IPS-15b (cell line): Measurements from ENCODE around the gene PRSS22.

Source experiments
- H3K27me3 ChIP-seq: one replicate; pipeline ENCODE4 v1.6.1; 2013; ENCODE audit warnings: low read length; ENCODE audit not compliant: control insufficient read depth, insufficient read depth
- H3K36me3 ChIP-seq: one replicate; pipeline ENCODE4 v1.6.1; 2013; ENCODE audit warnings: low read length; ENCODE audit not compliant: control insufficient read depth, insufficient read depth
- H3K4me1 ChIP-seq: one replicate; pipeline ENCODE4 v1.6.1; 2013; ENCODE audit warnings: mild to moderate bottlenecking, low read length; ENCODE audit not compliant: control insufficient read depth, insufficient read depth
- H3K4me3 ChIP-seq: one replicate; pipeline ENCODE4 v1.5.1; 2013; ENCODE audit warnings: low read depth, low read length
- H3K9ac ChIP-seq: one replicate; pipeline ENCODE4 v1.6.1; 2013; ENCODE audit warnings: low read depth, mild to moderate bottlenecking, low read length
- H3K9me3 ChIP-seq: one replicate; pipeline ENCODE4 v1.6.1; 2013; ENCODE audit warnings: mild to moderate bottlenecking, low read length; ENCODE audit not compliant: control insufficient read depth, insufficient read depth

PRSS22 gene

DNA sequence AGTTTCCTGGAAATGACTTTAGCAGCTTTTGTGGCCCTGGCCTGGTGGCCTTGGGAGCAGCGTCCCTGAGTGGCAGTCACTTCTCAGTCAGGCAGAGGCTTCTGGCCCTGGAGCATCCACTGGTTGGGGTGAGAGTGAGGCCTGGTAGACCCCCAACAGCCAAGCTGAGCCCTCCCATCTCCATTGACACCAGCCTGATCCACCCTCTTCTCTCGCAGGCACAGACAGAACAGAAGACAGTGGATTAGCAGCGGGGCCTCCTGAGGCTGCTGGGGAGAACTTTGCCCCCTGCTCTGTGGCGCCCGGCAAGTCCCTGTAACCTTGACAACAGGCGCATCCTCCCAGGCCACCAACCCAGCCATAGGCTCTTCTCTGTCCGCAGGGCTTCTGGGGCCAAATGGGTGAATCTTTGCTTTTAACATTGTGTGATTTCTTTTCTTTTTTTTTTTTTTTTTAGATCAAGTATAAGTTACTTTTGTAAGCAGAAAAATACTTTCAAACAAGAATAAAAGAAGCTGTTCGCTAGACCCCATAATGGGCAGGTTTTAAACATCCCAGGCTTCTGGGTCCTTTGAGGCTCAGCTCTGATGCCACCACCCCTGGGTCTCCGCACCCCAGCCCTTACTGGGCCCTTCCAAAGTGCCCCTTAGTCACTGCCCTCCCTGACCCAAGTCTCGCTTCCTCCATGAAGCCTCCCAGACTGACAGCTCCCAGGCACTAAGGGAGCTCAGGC is 41.0 kb upstream of the PRSS22 start:
- Histone ChIP-seq H3K9me3 (no peaks in the 10 kb centered on the region), H3K36me3 (peaks cover 6% of the 10 kb centered on the region), H3K4me1 (no peaks in the 10 kb centered on the region), H3K4me3 (no peak overlapping the region), H3K27me3 (no peaks in the 10 kb centered on the region), H3K9ac (no peak overlapping the region)

DNA sequence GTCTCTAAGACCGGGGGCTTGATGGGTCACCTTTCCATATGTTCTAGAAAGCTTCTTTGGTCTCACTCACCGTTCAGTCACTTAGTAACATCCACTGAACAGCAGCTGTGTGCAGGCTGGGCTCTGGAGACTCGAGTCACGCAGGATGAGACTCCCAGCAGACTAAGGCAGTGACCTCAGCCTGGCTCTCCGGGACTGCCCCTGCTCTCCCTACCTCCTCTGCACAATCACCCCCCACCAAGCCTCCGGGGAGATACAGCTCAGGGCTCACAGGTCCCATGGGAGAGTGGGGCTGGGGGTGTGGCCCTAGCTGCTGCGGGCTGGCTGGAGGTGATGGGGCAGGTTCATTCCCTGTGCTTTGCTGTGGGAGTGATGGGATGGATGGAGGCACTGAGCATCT is 39.1 kb upstream of the PRSS22 start:
- no peaks in the 10 kb centered on the region for H3K9me3 ChIP-seq
- H3K9ac ChIP-seq: no peak overlapping the region
- H3K4me1 ChIP-seq: no peaks in the 10 kb centered on the region
- no peak overlapping the region for H3K4me3 ChIP-seq
- peaks cover 6% of the 10 kb centered on the region for H3K36me3 ChIP-seq
- no peaks in the 10 kb centered on the region for H3K27me3 ChIP-seq

DNA sequence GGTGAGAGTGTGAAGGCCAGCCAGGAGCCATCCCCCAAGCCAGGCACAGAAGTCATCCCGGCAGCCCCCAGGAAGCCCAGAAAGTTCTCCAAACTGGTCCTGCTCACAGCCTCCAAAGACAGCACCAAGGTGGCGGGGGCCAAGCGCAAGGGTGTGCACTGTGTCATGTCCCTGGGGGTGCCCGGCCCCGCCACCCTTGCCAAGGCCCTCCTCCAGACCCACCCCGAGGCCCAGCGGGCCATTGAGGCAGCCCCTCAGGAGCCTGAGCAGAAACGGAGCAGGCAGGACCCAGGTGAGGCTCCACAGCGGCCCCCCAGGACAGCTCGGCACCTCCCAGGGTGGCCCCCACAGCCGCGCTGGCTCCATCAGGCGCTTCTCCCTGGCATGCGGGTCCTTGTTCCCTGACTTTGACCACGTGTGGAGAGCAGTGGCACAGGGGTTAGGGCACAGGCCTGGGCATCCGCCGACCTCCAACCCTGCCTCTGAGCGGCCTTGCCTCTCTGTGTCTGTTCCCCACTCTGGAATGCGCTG is 38.6 kb upstream of the PRSS22 start:
- Histone ChIP-seq H3K9me3 (no peaks in the 10 kb centered on the region), H3K4me1 (no peaks in the 10 kb centered on the region), H3K4me3 (no peak overlapping the region), H3K9ac (no peak overlapping the region), H3K36me3 (peaks cover 6% of the 10 kb centered on the region), H3K27me3 (no peaks in the 10 kb centered on the region)

GRCh38 chr16:2895813-2896212 is 37.8 kb upstream of the PRSS22 start:
- no peak overlapping the region for H3K4me3 ChIP-seq
- no peaks in the 10 kb centered on the region for H3K27me3 ChIP-seq
- H3K4me1 ChIP-seq: peaks cover 2% of the 10 kb centered on the region
- no peaks in the 10 kb centered on the region for H3K9me3 ChIP-seq
- peaks cover 6% of the 10 kb centered on the region for H3K36me3 ChIP-seq
- no peak overlapping the region for H3K9ac ChIP-seq

DNA sequence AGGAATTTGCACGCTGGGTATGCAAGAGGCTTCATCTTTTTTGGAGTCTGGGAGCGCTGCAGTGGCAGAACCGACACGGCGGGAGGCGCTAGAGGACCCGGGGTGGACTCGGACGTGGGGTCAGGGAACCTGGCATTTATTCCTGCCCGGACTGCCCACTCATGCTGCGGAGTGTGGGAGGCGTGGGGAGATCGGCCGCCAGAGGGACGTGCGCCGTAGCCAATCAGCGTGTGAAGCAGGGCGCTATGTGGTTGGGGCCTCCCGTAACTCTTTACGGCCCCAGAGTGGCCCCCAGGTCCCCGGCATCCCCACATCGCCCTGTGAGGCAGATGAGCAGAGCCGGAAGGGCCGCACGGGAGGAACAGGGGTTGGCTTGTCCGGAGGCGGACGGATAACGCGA is 36.3 kb upstream of the PRSS22 start:
- H3K4me3 ChIP-seq: no peak overlapping the region
- no peak overlapping the region for H3K9ac ChIP-seq
- no peaks in the 10 kb centered on the region for H3K27me3 ChIP-seq
- peaks cover 4% of the 10 kb centered on the region for H3K36me3 ChIP-seq
- peaks cover 4% of the 10 kb centered on the region for H3K4me1 ChIP-seq
- H3K9me3 ChIP-seq: no peaks in the 10 kb centered on the region

DNA sequence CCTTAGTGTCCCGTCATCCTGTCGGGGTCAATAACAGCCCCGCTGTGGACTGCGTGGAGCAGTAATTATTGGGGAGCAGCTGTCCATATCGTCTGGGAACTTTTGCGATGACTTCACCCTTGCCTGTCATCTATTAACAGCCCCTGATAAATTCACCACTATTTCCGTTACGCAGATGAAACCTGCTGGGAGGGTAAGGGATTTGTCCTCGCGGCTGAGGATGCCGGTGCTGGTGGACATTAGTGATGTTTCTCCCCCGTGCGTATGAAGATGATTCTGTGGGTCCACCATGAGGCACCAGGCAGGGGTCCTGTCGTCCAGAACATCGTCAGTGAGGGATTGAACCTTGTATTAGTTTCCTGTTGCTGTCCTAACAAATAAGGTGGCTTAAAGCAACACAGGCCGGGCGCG is 26.1 kb upstream of the PRSS22 start:
- Histone ChIP-seq H3K27me3 (peaks cover 2% of the 10 kb centered on the region), H3K36me3 (peaks cover 3% of the 10 kb centered on the region), H3K4me1 (no peaks in the 10 kb centered on the region), H3K9ac (no peak overlapping the region), H3K9me3 (no peaks in the 10 kb centered on the region), H3K4me3 (peak overlapping the region; percentile 69)

DNA sequence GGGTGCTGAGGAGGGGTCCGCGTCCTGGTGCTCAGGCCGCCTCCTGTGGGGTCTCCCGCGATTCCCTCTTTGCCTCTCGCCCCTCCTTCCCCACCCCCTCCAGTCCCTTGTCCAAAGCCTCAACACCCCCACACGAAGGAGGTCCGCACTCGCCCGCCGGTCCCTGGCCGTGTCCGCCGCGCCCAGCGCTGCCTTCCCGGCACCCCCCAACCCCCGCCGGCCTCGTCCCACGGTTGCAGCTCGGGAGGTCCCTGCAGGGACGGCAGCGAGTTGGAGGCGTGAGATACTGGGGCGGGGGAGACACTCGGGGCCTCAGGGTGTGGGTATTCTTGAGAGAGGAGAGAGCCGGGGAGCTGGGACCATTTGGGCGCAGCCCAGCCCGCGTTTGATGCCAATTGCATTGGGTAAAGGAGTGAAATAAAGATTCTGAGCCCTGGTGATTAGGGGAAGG is 25.5 kb upstream of the PRSS22 start:
- Histone ChIP-seq H3K9ac (peak overlapping the region; percentile 47), H3K36me3 (peaks cover 3% of the 10 kb centered on the region), H3K9me3 (no peaks in the 10 kb centered on the region), H3K4me3 (peak overlapping the region; percentile 69), H3K4me1 (no peaks in the 10 kb centered on the region), H3K27me3 (peaks cover 2% of the 10 kb centered on the region)

DNA sequence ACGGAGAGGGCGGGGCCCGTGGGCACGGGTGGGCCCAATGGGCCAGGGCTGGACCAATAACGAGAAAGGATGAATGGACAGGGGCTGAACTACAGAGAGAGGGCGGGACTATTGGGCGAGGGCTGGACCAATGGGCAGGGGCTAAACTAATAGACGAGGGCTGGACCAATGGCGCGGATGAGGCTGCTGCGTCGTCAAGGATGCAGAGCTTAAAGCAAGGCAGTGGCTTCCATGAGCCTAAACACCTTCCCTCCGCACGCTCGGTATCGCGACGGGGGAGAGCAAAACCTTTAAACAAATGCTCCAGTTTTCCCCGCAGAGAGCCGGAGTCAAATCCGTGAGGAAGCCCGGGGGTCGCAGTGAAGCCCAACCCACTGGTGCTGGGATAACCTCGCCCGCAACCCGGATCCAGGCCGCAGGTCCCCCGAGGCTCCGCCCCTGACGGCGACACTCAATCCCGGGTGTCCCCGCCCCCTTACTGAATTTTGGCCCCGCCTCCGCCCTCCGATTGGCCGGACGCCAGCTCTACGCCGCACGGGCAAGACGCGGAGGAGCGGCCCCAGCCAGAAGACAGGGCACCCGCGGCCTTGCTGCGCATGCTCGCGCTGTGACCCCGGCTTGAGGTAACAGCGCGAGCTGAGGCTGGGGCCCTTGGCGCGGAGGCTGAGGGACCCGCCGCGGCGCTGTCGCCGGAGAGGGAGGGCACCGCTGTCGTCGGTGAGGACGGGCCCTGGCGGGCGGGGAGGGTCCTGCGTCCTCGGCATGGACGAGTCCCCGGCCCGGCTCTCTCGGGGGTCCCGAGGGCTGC is 24.9 kb upstream of the PRSS22 start, which contains the start of gene FLYWCH2:
Gene FLYWCH2, plus strand, starts transcription at position 566 of the 808 bp plus-strand sequence. CDS start 13,235 bp downstream, outside the sequence.
- H3K9ac ChIP-seq: peak within 1 kb of the TSS; percentile 47
- H3K4me1 ChIP-seq: no peaks in the 10 kb centered on the region
- H3K4me3 ChIP-seq: peak within 1 kb of the TSS; percentile 69
- H3K27me3 ChIP-seq: peaks cover 2% of the 10 kb centered on the region
- H3K9me3 ChIP-seq: no peaks in the 10 kb centered on the region
- H3K36me3 ChIP-seq: peaks cover 3% of the 10 kb centered on the region

DNA sequence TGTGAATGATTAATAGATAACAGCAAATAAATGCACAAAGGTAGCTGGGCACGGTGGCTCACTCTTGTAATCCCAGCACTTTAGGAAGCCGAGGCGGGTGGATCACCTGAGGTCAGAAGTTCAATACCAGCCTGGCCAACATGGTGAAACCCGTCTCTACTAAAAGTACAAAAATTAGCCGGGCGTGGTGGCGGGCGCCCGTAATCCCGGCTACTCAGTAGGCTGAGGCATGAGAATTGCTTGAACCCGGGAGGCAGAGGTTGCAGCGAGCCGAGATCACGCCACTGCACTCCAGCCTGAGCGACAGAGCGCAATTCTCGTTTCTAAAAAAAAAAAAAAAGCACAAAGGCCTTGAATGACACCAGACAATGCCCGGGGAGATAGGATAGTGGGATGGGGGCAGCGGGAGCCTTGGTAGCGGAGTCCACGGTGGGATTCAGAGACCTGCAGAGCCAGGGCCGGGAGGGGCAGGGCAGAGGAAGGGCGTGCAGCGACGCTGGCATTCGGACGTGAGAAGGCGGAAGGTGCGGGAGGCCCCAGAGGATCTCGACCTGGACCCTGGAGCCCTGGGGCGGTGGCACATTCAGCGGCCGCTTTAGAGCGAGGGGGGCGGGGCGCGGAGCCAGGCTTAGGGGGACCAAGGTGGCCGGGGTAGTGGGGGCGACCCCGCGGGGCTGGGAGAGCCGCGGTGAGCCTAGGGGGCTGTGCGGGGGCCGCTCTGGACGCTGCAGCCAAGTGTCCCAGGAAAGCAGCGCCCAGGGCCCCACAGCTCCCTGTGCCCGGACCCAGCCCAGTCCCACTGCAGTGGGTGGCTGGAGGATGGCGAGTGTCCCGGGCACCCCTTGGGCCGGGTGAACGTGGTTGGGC is 24.0 kb upstream of the PRSS22 start:
- Histone ChIP-seq H3K9ac (no peak overlapping the region), H3K27me3 (peaks cover 2% of the 10 kb centered on the region), H3K36me3 (peaks cover 3% of the 10 kb centered on the region), H3K9me3 (no peaks in the 10 kb centered on the region), H3K4me3 (peak overlapping the region; percentile 69), H3K4me1 (no peaks in the 10 kb centered on the region)

- Histone ChIP-seq H3K27me3 (peaks cover 2% of the 10 kb centered on the region), H3K4me3 (no peak overlapping the region), H3K9ac (no peak overlapping the region), H3K4me1 (no peaks in the 10 kb centered on the region), H3K9me3 (no peaks in the 10 kb centered on the region), H3K36me3 (peaks cover 3% of the 10 kb centered on the region)
Measured at GRCh38 chr16:2879854-2880508, 22.0 kb upstream of the PRSS22 start.

DNA sequence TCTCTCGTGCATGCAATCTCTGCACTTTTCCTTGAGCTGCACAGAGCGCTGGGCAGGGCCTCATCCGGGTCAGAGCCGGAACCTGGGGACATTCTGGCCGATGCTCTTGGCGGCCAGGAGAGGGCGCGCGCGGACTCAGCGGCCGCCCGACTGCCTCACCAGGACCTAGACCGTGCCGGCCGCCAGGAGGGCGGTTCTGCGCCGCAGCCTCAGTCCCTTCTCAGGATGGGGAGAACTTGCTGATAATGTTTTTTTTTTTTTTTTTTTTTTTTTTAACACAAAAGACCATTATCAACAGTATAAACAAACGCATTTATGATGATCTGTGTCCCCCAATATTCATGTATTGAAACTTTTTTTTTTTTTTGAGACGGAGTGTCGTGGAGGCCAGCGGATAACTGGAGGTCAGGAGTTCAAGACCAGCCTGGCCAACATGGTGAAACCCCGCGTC is 17.0 kb upstream of the PRSS22 start:
- peak overlapping the region; percentile 19 for H3K4me3 ChIP-seq
- H3K27me3 ChIP-seq: peaks cover 2% of the 10 kb centered on the region
- H3K36me3 ChIP-seq: no peaks in the 10 kb centered on the region
- no peak overlapping the region for H3K9ac ChIP-seq
- no peaks in the 10 kb centered on the region for H3K9me3 ChIP-seq
- no peaks in the 10 kb centered on the region for H3K4me1 ChIP-seq
